Measurements from ENCODE around the gene CRTC2. TPM values are rescaled to one million over a fixed set of nuclear protein-coding genes. Genes with fewer than 3 reads are reported as not detected.
A peak's percentile ranks its signal among the peaks of the same experiment; 100 is the strongest.

CRTC2 gene
- total RNA-seq, 1 experiment from 2014 or later = 39.3 TPM

- ATAC-seq (peak; percentile 96), DNase-seq (ENCODE audit: low read depth, low spot score) (no peak)
- H3K4me1 ChIP-seq (ENCODE audit: control insufficient read depth, insufficient read depth, low read length) = peaks cover 10% of the 10 kb centered on the region
- H3K27me3 ChIP-seq (ENCODE audit: control insufficient read depth, insufficient read depth, low read length) = no peaks in the 10 kb centered on the region
- H3K9me3 ChIP-seq (ENCODE audit: control insufficient read depth, insufficient read depth, low read depth, low read length) = no peaks in the 10 kb centered on the region
- no peak for TF ChIP-seq CTCF (IDR thresholded peaks at IDR 0.05)
- peak; percentile 80 for TF ChIP-seq POLR2AphosphoS5 (IDR thresholded peaks at IDR 0.05; ENCODE audit: low read depth, low read length)
- TF ChIP-seq REST (IDR thresholded peaks at IDR 0.05; ENCODE audit: insufficient read depth in 1 of 2, low read depth in 2 of 2, low read length in 1 of 2) = no peak
- TF ChIP-seq SIN3A (IDR thresholded peaks at IDR 0.05; ENCODE audit: borderline replicate concordance, insufficient read depth, low read depth, low read length) = peak; percentile 76; the same call in 1 of the 2 replicates
- TF ChIP-seq TCF7L2 (IDR thresholded peaks at IDR 0.05; ENCODE audit: low read depth, low read length) = no peak
- no peaks in the 10 kb centered on the region; the same call in 1 of the 2 replicates for H3K36me3 ChIP-seq (ENCODE audit: control insufficient read depth, insufficient read depth, low read length)
- ChIA-PET POLR2A (interaction anchor here (0.5 to 1.3 kb wide), 4 partner anchors 10 to 338 kb away, joined by 3 to 4 read pairs (median 3); partner anchors contain the start of gene CREB3L4), CTCF (interaction anchor here (1.3 to 1.6 kb wide), 2 partner anchors 10 kb away, joined by 5 to 8 read pairs; partner anchors contain the start of gene CREB3L4)
- peak within 1 kb of the TSS; percentile 92 for H3K27ac ChIP-seq (ENCODE audit: low read length)
- in situ Hi-C loops (cut with HindIII; ENCODE audit: low pct_unique_long_range_greater_than_20kb, low sequenced_read_pairs) = no loop called here
- H3K4me3 ChIP-seq (ENCODE audit: low read depth in 2 of 2, low read length in 2 of 2) = peak within 1 kb of the TSS; percentile 95 to 97
- intact Hi-C loops (cut with micrococcal nuclease; ENCODE audit: unreplicated experiment) = no loop called here
- TSS peak; percentile 48 for BruUV-seq (replicated peaks)
Observed at GRCh38 chr1:153977250-153978240, 19.1 kb upstream of the CRTC2 start, which contains the start of gene JTB. TSS of gene JTB (minus strand) at chr1:153977674. CDS start at chr1:153977252, 422 bp downstream.

GRCh38 chr1:153976819-153977249 lies 18.4 kb upstream of the CRTC2 start:
- CTCF ChIA-PET = interaction anchor here (1.3 to 1.6 kb wide), 2 partner anchors 10 kb away, joined by 5 to 8 read pairs; partner anchors contain the start of gene CREB3L4

More at GRCh38 chr1:153976819-153977249, 18.4 kb upstream of the CRTC2 start:
- Histone ChIP-seq H3K36me3 (ENCODE audit: control insufficient read depth, insufficient read depth, low read length) (no peaks in the 10 kb centered on the region; the same call in 1 of the 2 replicates), H3K4me1 (ENCODE audit: control insufficient read depth, insufficient read depth, low read length) (peaks cover 10% of the 10 kb centered on the region), H3K4me3 (ENCODE audit: low read depth in 2 of 2, low read length in 2 of 2) (peak overlapping the region; percentile 95 to 97), H3K27ac (ENCODE audit: low read length) (peak overlapping the region; percentile 92), H3K9me3 (ENCODE audit: control insufficient read depth, insufficient read depth, low read depth, low read length) (no peaks in the 10 kb centered on the region), H3K27me3 (ENCODE audit: control insufficient read depth, insufficient read depth, low read length) (no peaks in the 10 kb centered on the region)
- in situ Hi-C loops (cut with HindIII; ENCODE audit: low pct_unique_long_range_greater_than_20kb, low sequenced_read_pairs) (no loop called here), intact Hi-C loops (cut with micrococcal nuclease; ENCODE audit: unreplicated experiment) (no loop called here)
- no TSS peak for BruUV-seq (replicated peaks)
- no peak for DNase-seq (ENCODE audit: low read depth, low spot score)
- TF ChIP-seq REST (IDR thresholded peaks at IDR 0.05; ENCODE audit: insufficient read depth in 1 of 2, low read depth in 2 of 2, low read length in 1 of 2) (no peak), CTCF (IDR thresholded peaks at IDR 0.05) (no peak), POLR2AphosphoS5 (IDR thresholded peaks at IDR 0.05; ENCODE audit: low read depth, low read length) (no peak), TCF7L2 (IDR thresholded peaks at IDR 0.05; ENCODE audit: low read depth, low read length) (no peak), SIN3A (IDR thresholded peaks at IDR 0.05; ENCODE audit: borderline replicate concordance, insufficient read depth, low read depth, low read length) (no peak)
- no peak for ATAC-seq
- POLR2A ChIA-PET = interaction anchor here (1.1 to 1.3 kb wide), 2 partner anchors 9 to 14 kb away, joined by 3 read pairs; partner anchors contain the start of gene CREB3L4
